Spleen (tissue), 7 donors: ENCODE measurements around the gene WDR59.

Source experiments
- CTCF ChIP-seq, 11 experiments: fragments of 200-600 bp in 7 of 11; fragments of 450-650 bp in 4 of 11; sonication (generic) in 4 of 11; IDR thresholded peaks in 8 of 11; conservative IDR thresholded peaks in 3 of 11; 1 replicate in 7 of 11; 2 replicates in 4 of 11; pipeline versions ENCODE4 v1.4.0 to v1.8.0; 2016 to 2021; ENCODE audit warnings: antibody characterized with exemption in 11 of 11, inconsistent platforms in 4 of 11, mild to moderate bottlenecking in 1 of 11
- POLR2A ChIP-seq, 3 donors: fragments of 450-650 bp; IDR thresholded peaks; one replicate each; pipeline ENCODE4 v1.5.1; 2017; ENCODE audit warnings: antibody characterized with exemption in 3 of 3, mild to moderate bottlenecking in 1 of 3
- donor health status: DM: no; HTN: no; CAD: no; lungs with moderate emphysema.
- donor health status: DM: no; HTN: no; CAD: no.
- donor health status: DM: no; HTN: no; CAD: no.

GRCh38 chr16:74991593-74992403, 6.9 kb upstream of the WDR59 start:
- no peak for TF ChIP-seq CTCF (IDR thresholded peaks at IDR 0.05 in 8 of 11, conservative IDR thresholded peaks at IDR 0.05 in 3 of 11)
- no peak for TF ChIP-seq POLR2A (IDR thresholded peaks at IDR 0.05)
